NCI-H748 treated with DMSO at 0.1 percent for 48 hours (cell line): Measurements from ENCODE around the gene NPAS4.
"Not testable (repeated sequence)": the region's sequence is repeated elsewhere in the genome, so short reads cannot be mapped to it uniquely, and the experiment has no call there.

Experiments used
- DNase-seq: peaks from one replicate; lab custom pipeline; 2025; lab: John Stamatoyannopoulos, UW

The NPAS4 gene

GRCh38 chr11:66457826-66458225, 37.0 kb downstream of the NPAS4 start:
- no peak for DNase-seq

- DNase-seq, result no peak
Observed at GRCh38 chr11:66459138-66459778, 38.4 kb downstream of the NPAS4 start.

GRCh38 chr11:66462010-66462409, 41.2 kb downstream of the NPAS4 start:
- DNase-seq, result no peak

GRCh38 chr11:66462911-66463310, 42.1 kb downstream of the NPAS4 start:
- no peak for DNase-seq

- DNase-seq, result not testable (repeated sequence)
Observed at GRCh38 chr11:66464116-66464515, 43.3 kb downstream of the NPAS4 start.

GRCh38 chr11:66464916-66465315, 44.1 kb downstream of the NPAS4 start:
- DNase-seq, result no peak

GRCh38 chr11:66465373-66466224, 44.8 kb downstream of the NPAS4 start:
- no peak for DNase-seq

- peak; percentile 90 for DNase-seq
Observed at GRCh38 chr11:66466225-66467033, 45.6 kb downstream of the NPAS4 start, which contains the start of gene PELI3. PELI3 (plus strand) TSS chr11:66466905; CDS start chr11:66468129, 1,224 bp downstream.

- DNase-seq, result no peak
Observed at GRCh38 chr11:66467034-66467659, 46.3 kb downstream of the NPAS4 start.

- DNase-seq, result peak; percentile 14
Observed at GRCh38 chr11:66467756-66468155, 46.9 kb downstream of the NPAS4 start.

GRCh38 chr11:66468691-66469090, 47.9 kb downstream of the NPAS4 start:
- DNase-seq, result no peak

- no peak for DNase-seq
Observed at GRCh38 chr11:66469441-66469840, 48.6 kb downstream of the NPAS4 start.

- DNase-seq, result no peak
Observed at GRCh38 chr11:66470015-66470414, 49.2 kb downstream of the NPAS4 start.

GRCh38 chr11:66471142-66471541, 50.3 kb downstream of the NPAS4 start:
- DNase-seq, result no peak

GRCh38 chr11:66472054-66472453, 51.2 kb downstream of the NPAS4 start:
- no peak for DNase-seq

- no peak for DNase-seq
Observed at GRCh38 chr11:66473167-66473566, 52.3 kb downstream of the NPAS4 start.

- DNase-seq, result no peak
Observed at GRCh38 chr11:66473608-66474515, 53.0 kb downstream of the NPAS4 start.

GRCh38 chr11:66475349-66476172, 54.7 kb downstream of the NPAS4 start:
- no peak for DNase-seq
